Right cardiac atrium (tissue), 5 donors: ENCODE measurements around the gene PRPF18. TPM values are rescaled to one million over a fixed set of nuclear protein-coding genes. Genes with fewer than 3 reads are reported as not detected.

Experiments used
- ATAC-seq, 2 donors: fragments of 200-7000 bp; cut with Tn5 transposase; one replicate each; pipeline versions ENCODE4 v1.8.0 to v1.9.1; 2020; ENCODE audit warnings: moderate library complexity in 2 of 2, mild to moderate bottlenecking in 1 of 2
- DNase-seq, 3 donors: peaks; one replicate each; pipeline ENCODE4 v3.0.0-alpha.2; 2020
- H3K27ac ChIP-seq: one replicate; pipeline ENCODE4 v1.5.1; 2013; ENCODE audit warnings: mild to moderate bottlenecking, low read length, control low read depth, moderate library complexity
- H3K27me3 ChIP-seq: one replicate; pipeline ENCODE4 v1.6.1; 2013; ENCODE audit not compliant: control insufficient read depth, insufficient read depth
- H3K4me1 ChIP-seq: one replicate; pipeline ENCODE4 v1.6.1; 2013; ENCODE audit warnings: low read length; ENCODE audit not compliant: control insufficient read depth, insufficient read depth
- H3K4me3 ChIP-seq: one replicate; pipeline ENCODE4 v1.5.1; 2013; ENCODE audit warnings: low read length, control low read depth
- H3K9me3 ChIP-seq: one replicate; pipeline ENCODE4 v1.6.1; 2013; ENCODE audit warnings: low read length; ENCODE audit not compliant: control insufficient read depth
- WGBS: extraction: QIAGEN DNeasy Blood & Tissue Kit; methylation state at CpG from one replicate; pipeline ENCODE4 v1.1.7; 2013; 5-methylcytosine and 5-hydroxymethylcytosine counted together
- intact Hi-C, 4 donors: fragments of 100-400 bp; cut with DNase I; formaldehyde crosslinking; loops; one replicate each; pipeline versions ENCODE4 v1.11.0 to v1.14.0; 2022 to 2023
- polyA plus RNA-seq: library from polyadenylated mRNA; stranded (reverse); fragments of 200-250 nt; gene quantifications from one replicate; pipeline ENCODE4 v1.2.3, GENCODE V29; 2013
- total RNA-seq, 4 donors: library from RNA; stranded (reverse); fragmentation: NEBNext Ultra II Directional; extraction: Animal tissue kit (Norgen Biotek cat#: 25700); gene quantifications; one replicate each; pipeline ENCODE4 v1.2.1, GENCODE V29; 2021
- donor health status: healthy with polysubstance abuse.
- donor health status: DM: no; HTN: yes; CAD: no.
- donor health status: DM: no; HTN: no; CAD: no.
- donor health status: DM: no; HTN: yes; CAD: no; lungs with severe emphysema.
- donor health status: DM: yes; HTN: yes; CAD: no.

The PRPF18 gene
- total and polyA plus RNA-seq, 5 donors, result 14.5 to 17.7 (median 14.7) TPM

DNA sequence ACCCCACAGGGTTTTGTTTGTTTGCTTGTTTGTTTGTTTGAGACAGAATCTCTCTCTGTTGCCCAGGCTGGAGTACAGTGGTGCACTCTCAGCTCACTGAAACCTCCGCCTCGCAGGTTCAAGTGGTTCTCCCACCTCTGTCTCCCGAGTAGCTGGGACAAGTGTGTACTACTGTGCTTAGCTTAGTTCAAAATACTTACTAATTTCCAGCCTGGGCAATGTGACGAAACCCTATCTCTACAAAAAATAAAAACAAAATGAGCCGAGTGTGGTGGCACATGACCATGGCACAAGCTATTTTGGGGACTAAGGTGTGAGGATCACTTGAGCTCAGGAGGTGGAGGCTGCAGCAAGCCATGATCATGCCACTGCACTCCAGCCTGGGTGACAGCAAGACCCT is 15.2 kb upstream of the PRPF18 start:
- no peak for DNase-seq
- Histone ChIP-seq H3K9me3 (no peaks in the 10 kb centered on the region), H3K4me3 (no peak overlapping the region), H3K27me3 (no peaks in the 10 kb centered on the region), H3K27ac (no peak overlapping the region), H3K4me1 (no peaks in the 10 kb centered on the region)
- ATAC-seq, result peak in 1 of 2 donors; percentile 19
- WGBS, result 53% methylated on average over 5 of the region's 5 CpGs
- intact Hi-C loops, result no loop called here

DNA sequence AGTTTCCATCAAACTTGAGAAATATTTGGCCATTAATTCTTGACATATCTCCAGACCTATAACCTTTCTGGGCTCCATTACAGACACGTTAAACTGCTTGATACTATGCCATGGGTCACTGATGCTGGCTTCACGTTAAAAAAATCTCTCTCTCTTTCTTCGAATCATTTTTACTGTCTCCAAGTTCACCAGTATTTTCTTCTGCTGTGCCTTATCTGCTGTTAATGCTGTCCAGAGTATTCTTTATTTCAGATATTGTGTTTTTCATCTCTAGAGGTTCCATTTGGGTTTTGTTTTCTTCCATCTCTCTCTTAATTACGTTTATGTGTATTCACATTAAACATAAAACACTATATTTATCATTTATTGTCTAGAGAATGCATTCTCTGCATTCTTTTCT is 12.8 kb upstream of the PRPF18 start:
- H3K27me3 ChIP-seq, result no peaks in the 10 kb centered on the region
- no peak overlapping the region for H3K27ac ChIP-seq
- no peaks in the 10 kb centered on the region for H3K4me1 ChIP-seq
- WGBS, result 70% methylated on average over 4 of the region's 4 CpGs
- ATAC-seq (no peak), DNase-seq (no peak)
- no peaks in the 10 kb centered on the region for H3K9me3 ChIP-seq
- intact Hi-C loops, result no loop called here
- no peak overlapping the region for H3K4me3 ChIP-seq

DNA sequence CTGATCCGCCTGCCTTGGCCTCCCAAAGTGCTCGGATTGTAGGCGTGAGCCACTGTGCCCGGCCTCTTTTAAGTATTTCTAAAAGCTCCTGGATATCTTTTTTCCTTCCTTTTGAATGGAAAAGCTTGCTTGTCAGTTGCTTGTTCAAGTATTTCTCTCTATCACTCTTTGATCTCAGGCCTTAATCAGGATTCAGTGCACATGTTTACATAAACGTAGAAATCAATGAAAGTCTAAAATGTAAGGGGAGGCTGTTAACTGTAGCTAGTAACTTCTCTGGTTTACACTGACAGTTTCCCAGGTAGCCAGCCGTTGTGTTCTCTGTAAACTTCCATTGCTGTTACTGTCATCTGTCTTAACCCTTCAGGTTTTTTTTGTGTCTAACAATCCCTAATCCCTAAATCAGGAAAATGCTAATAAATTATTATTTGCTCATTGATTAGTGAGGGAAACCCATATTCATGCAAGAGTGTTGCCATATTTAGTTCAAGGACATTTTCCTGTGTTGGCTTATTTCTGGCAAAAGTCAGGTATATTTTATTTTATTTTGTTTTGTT is 1.5 kb upstream of the PRPF18 start:
- no peak for DNase-seq
- WGBS, result 76% methylated on average over 6 of the region's 6 CpGs
- H3K4me3 ChIP-seq, result no peak overlapping the region
- H3K4me1 ChIP-seq, result peaks cover 3% of the 10 kb centered on the region
- no peaks in the 10 kb centered on the region for H3K9me3 ChIP-seq
- H3K27ac ChIP-seq, result no peak overlapping the region
- intact Hi-C loops, result no loop called here
- H3K27me3 ChIP-seq, result no peaks in the 10 kb centered on the region
- ATAC-seq, result no peak

DNA sequence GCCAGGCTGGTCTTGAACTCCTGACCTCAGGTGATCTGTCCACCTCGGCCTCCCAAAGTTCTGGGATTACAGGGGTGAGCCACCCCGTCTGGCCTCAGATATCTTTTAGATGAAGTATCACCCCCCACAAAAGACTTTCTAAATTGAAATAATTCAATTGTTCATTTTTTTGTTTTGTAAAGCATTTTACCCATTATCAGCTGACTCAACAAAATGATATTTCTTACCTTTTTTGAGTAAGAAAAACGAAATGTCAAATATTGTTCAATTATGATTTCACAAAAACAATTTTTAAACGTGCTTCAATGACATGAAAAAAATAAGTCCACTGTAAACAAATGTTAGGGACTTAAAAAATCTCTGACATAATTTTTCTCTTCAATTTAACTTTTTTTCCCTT is 822 bp upstream of the PRPF18 start:
- WGBS, result 57% methylated on average over 4 of the region's 4 CpGs
- no peak for ATAC-seq
- Histone ChIP-seq H3K9me3 (no peaks in the 10 kb centered on the region), H3K27ac (no peak overlapping the region), H3K4me1 (peaks cover 3% of the 10 kb centered on the region), H3K27me3 (no peaks in the 10 kb centered on the region), H3K4me3 (no peak overlapping the region)
- intact Hi-C loops, result no loop called here
- DNase-seq, result no peak

DNA sequence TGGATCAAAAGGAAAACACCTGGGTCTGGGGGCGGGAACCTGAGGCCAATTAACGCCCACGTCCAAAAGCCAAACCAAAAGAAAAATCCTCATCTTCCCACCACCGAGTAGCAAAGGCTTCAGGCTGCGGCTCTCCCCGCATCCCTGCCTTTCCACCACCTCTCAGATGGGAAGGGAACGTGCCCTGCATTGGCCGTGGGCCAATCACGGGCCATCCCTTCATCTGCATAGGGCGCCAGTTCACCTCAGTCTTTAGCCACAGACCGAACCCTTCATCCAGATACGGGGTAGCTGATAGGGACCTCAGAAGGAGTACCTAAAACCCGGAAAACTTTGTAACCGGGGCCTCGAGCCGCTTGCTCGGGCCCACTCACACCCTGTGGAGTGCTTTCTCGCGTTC is 626 bp downstream of the PRPF18 start:
- Histone ChIP-seq H3K9me3 (no peaks in the 10 kb centered on the region), H3K27me3 (no peaks in the 10 kb centered on the region), H3K27ac (no peak overlapping the region), H3K4me1 (peaks cover 3% of the 10 kb centered on the region), H3K4me3 (peak overlapping the region; percentile 95)
- ATAC-seq, result peak; percentile 36 to 37
- intact Hi-C loops, result no loop called here
- 6% methylated on average over 19 of the region's 19 CpGs for WGBS
- peak in 1 of 3 donors; percentile 35 for DNase-seq

DNA sequence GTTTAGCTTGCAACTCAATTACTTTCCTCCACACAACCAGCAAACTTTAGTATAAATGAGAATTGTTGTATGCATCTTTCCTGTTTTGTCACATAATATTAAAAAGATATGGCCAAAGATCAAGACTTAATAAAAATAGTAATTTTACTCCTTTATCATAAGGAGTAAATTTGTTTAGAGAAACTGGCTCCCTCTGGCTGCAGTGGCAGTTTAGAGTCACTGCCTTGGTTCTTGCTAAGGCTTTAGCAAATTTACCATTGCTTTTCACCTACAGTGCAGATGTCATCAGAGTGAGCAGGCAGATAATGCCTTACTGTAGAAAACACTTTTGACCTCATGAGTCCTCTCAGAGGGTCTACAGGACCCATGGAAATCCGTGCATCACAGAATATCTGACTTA is 2.6 kb downstream of the PRPF18 start:
- no peak for DNase-seq
- 90% methylated on average over 1 of the region's 1 CpG for WGBS
- H3K4me3 ChIP-seq, result no peak overlapping the region
- no peaks in the 10 kb centered on the region for H3K27me3 ChIP-seq
- H3K27ac ChIP-seq, result no peak overlapping the region
- peaks cover 3% of the 10 kb centered on the region for H3K4me1 ChIP-seq
- no peak for ATAC-seq
- intact Hi-C loops, result no loop called here
- no peaks in the 10 kb centered on the region for H3K9me3 ChIP-seq

DNA sequence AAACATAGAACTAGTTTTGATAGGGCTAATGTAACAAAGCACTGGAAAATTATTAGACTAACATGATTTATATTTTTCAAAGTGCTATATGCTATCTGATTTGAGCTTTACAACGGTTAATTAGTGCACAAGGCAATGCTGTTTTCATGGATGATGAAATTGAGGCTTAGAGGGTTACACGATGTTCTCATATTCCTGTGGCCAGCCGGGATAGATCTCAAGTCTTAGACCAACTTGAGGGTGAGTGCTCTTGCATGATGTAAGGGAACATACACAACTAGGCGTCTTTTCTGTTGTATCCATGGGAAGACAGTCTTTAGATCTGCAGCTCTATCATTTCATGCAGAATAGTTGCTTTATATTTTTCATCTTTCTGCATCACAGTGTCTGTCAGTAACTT is 4.1 kb downstream of the PRPF18 start:
- WGBS, result 84% methylated on average over 4 of the region's 4 CpGs
- H3K4me3 ChIP-seq, result no peak overlapping the region
- H3K27ac ChIP-seq, result no peak overlapping the region
- H3K4me1 ChIP-seq, result peaks cover 3% of the 10 kb centered on the region
- no peak for DNase-seq
- no peaks in the 10 kb centered on the region for H3K27me3 ChIP-seq
- no peak for ATAC-seq
- H3K9me3 ChIP-seq, result no peaks in the 10 kb centered on the region
- intact Hi-C loops, result no loop called here

DNA sequence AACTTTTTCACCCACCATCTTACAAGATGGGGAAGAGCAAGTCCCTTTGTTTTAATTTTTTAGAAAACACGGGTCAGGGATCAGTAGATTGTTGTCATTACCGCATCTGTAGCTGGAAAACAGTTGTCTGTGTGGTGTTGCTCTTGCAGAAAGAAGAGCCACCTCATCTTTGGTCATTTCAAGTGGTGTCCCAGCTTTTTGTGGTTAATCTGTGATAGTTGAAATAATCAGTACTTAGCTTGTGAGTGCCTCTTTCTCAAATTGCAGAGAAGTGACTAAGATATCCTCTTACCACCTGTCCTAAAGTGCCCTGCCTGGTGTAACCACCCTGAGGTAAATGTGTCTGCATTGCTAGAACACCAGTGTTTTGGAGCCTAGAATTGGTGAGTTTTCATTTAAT is 5.5 kb downstream of the PRPF18 start:
- Histone ChIP-seq H3K4me1 (peaks cover 3% of the 10 kb centered on the region), H3K27ac (no peak overlapping the region), H3K9me3 (no peaks in the 10 kb centered on the region), H3K4me3 (no peak overlapping the region), H3K27me3 (no peaks in the 10 kb centered on the region)
- ATAC-seq, result no peak
- WGBS, result 91% methylated on average over 2 of the region's 2 CpGs
- intact Hi-C loops, result no loop called here
- no peak for DNase-seq

DNA sequence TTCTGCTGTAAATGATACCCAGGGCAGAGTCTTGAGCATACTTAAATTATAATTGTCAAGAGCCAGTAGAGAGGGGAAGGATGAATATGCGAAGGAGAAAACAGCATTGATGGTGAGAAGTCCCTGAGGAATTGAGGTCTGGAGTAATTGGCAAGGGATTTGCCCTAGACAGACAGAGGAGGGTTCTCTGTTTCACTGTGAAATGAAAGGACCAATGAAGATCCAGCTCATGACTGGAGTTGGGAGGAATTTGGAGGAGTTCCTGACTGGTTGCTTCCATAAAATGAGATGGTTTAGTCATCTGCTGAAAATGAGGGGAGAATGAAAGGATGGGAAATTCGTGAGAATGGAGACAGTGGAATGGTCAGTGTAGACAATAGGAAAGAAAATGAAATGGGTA is 6.8 kb downstream of the PRPF18 start:
- WGBS, result 87% methylated on average over 2 of the region's 2 CpGs
- H3K27ac ChIP-seq, result no peak overlapping the region
- H3K9me3 ChIP-seq, result no peaks in the 10 kb centered on the region
- H3K4me3 ChIP-seq, result no peak overlapping the region
- no peaks in the 10 kb centered on the region for H3K27me3 ChIP-seq
- intact Hi-C loops, result no loop called here
- ATAC-seq, result no peak
- no peaks in the 10 kb centered on the region for H3K4me1 ChIP-seq
- DNase-seq, result no peak

DNA sequence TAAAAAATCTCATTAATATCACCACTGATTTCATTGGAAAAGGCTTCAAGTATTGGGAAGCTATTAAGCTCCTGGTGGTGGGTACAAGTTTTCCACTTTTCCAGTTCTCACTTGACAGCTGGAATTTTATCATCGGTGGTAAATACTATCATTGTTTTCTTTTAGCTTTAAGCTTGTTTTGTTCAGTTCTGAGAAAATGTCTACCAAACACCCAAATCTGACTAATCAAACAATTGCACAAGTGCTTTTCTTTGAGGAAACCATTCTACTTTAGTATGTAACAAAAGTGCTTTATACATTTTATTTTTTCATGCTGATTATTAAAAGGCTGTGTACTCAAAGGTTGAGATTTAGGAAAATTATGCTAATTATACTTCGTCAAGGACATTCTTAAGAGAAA is 7.9 kb downstream of the PRPF18 start:
- 91% methylated on average over 2 of the region's 2 CpGs for WGBS
- no peak for ATAC-seq
- DNase-seq, result no peak
- Histone ChIP-seq H3K4me3 (no peak overlapping the region), H3K27ac (no peak overlapping the region), H3K9me3 (no peaks in the 10 kb centered on the region), H3K4me1 (no peaks in the 10 kb centered on the region), H3K27me3 (no peaks in the 10 kb centered on the region)
- intact Hi-C loops, result no loop called here

DNA sequence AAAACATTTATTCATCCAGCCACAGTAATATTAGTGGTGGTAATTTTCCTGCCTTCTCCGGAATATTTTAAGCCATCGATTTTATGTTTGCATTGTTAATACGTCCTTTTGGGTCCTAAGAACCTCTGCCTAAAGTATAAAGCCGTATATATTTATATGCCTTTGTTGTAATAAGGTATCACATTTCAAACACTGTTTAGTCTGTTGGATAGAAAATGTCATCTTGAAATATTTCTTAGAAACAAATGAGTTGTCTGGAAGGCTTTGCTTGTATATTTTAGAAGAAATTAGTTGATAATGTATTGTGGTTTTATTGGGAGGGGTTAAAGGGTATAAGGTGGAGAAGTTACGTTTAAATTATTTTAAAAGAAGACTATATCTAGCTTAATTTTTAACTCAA is 11.1 kb downstream of the PRPF18 start:
- DNase-seq, result no peak
- intact Hi-C loops, result no loop called here
- H3K9me3 ChIP-seq, result no peaks in the 10 kb centered on the region
- no peak overlapping the region for H3K4me3 ChIP-seq
- no peaks in the 10 kb centered on the region for H3K27me3 ChIP-seq
- no peak for ATAC-seq
- WGBS, result 84% methylated on average over 5 of the region's 5 CpGs
- no peak overlapping the region for H3K27ac ChIP-seq
- no peaks in the 10 kb centered on the region for H3K4me1 ChIP-seq

DNA sequence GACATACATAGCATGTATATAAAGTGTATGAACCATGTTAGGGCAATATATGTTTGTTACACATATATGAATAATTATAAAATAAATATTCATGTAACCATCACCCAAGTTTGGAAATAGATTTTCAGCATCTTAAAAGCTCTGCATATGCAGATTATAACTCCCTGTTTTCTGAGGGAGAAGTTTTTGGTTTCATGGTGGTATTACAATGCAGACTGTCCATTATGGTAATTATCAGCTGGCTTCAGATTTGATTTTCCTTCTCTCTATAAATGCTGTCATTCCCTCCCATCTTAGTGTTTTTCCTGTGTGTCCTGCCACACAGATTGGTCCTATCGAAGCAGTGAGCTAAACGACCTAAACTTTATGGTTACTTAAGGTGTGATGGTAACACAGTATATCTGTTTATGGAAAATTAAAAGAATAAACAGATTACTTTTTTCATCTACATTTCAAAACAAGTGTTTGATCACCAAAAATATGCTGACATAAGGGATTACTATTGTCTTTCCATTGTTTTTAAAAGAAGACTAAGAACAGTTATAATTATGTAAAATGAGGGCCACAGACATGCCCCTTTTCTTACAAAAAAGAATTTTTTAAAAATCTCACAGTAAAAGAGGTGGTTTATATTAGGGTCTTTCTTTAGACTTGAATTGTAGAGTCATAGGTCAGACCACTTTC is 17.7 kb downstream of the PRPF18 start:
- Histone ChIP-seq H3K27me3 (no peaks in the 10 kb centered on the region), H3K27ac (no peak overlapping the region), H3K9me3 (no peaks in the 10 kb centered on the region), H3K4me3 (no peak overlapping the region), H3K4me1 (no peaks in the 10 kb centered on the region)
- no peak for DNase-seq
- intact Hi-C loops, result no loop called here
- ATAC-seq, result no peak
- WGBS, result 81% methylated on average over 2 of the region's 2 CpGs
